Natural killer cell (primary cell): Measurements from ENCODE around the gene ITPKC. TPM values are rescaled to one million over a fixed set of nuclear protein-coding genes. Genes with fewer than 3 reads are reported as not detected.

Source experiments
- ATAC-seq, 3 donors: fragments of 150-1000 bp in 2 of 3; fragments of 200-7000 bp in 1 of 3; cut with Tn5 transposase; 1 replicate in 1 of 3; 2 replicates in 2 of 3; pipeline ENCODE4 v1.10.0; 2021; ENCODE audit warnings: mild to moderate bottlenecking in 2 of 3, moderate library complexity in 2 of 3
- DNase-seq, 2 donors: peaks; one replicate each; pipeline versions ENCODE4 v3.0.0 to v3.0.0-alpha.2; 2013 to 2021; ENCODE audit warnings: mixed read lengths in 1 of 2
- H3K27ac ChIP-seq: one replicate; pipeline ENCODE4 v1.5.1; 2013; ENCODE audit warnings: mild to moderate bottlenecking, low read length
- H3K27me3 ChIP-seq: one replicate; pipeline ENCODE4 v1.6.1; 2013; ENCODE audit warnings: low read length; ENCODE audit not compliant: control insufficient read depth, insufficient read depth
- H3K36me3 ChIP-seq: one replicate; pipeline ENCODE4 v1.6.1; 2013; ENCODE audit warnings: low read length; ENCODE audit not compliant: control insufficient read depth, insufficient read depth
- H3K4me1 ChIP-seq: one replicate; pipeline ENCODE4 v1.6.1; 2013; ENCODE audit warnings: low read length; ENCODE audit not compliant: control insufficient read depth, insufficient read depth
- H3K4me3 ChIP-seq: one replicate; pipeline ENCODE4 v1.5.1; 2013; ENCODE audit warnings: low read length
- H3K9me3 ChIP-seq: one replicate; pipeline ENCODE4 v1.6.1; 2013; ENCODE audit warnings: low read length; ENCODE audit not compliant: control insufficient read depth, insufficient read depth
- H3K27ac Mint-ChIP-seq, 2 donors: one replicate each; pipeline ENCODE4 v1.8.0; 2022; ENCODE audit warnings: mild to moderate bottlenecking in 2 of 2, mixed read lengths in 2 of 2, moderate library complexity in 1 of 2
- H3K27me3 Mint-ChIP-seq, 2 donors: one replicate each; pipeline ENCODE4 v1.8.0; 2022; ENCODE audit warnings: low read depth in 2 of 2, mixed read lengths in 2 of 2
- H3K36me3 Mint-ChIP-seq: one replicate; pipeline ENCODE4 v1.8.0; 2022; ENCODE audit warnings: mixed read lengths
- H3K4me1 Mint-ChIP-seq, 2 donors: one replicate each; pipeline ENCODE4 v1.8.0; 2022; ENCODE audit warnings: mixed read lengths in 2 of 2
- H3K4me3 Mint-ChIP-seq: one replicate; pipeline ENCODE4 v1.8.0; 2022; ENCODE audit warnings: mild to moderate bottlenecking, moderate library complexity, mixed read lengths
- H3K9me3 Mint-ChIP-seq, 2 donors: one replicate each; pipeline ENCODE4 v1.8.0; 2022; ENCODE audit warnings: mixed read lengths in 2 of 2
- CTCF ChIP-seq: fragments of 200-600 bp; IDR thresholded peaks from one replicate; pipeline ENCODE4 v1.8.0; 2022; ENCODE audit warnings: antibody characterized with exemption
- WGBS: methylation state at CpG from one replicate; pipeline ENCODE4 v1.1.7; 2013; ENCODE audit warnings: missing lambda C conversion rate; ENCODE audit not compliant: insufficient coverage; 5-methylcytosine and 5-hydroxymethylcytosine counted together
- intact Hi-C: fragments of 100-400 bp; cut with micrococcal nuclease; formaldehyde crosslinking; loops from one replicate; pipeline ENCODE4 v1.14.2; 2022
- total RNA-seq, 4 donors: library from RNA; stranded (reverse); fragments of 120-200 nt in 1 of 4; gene quantifications; one replicate each; pipeline versions ENCODE4 v1.2.3 to v1.2.4, GENCODE V29; 2013 to 2022

The ITPKC gene
- total RNA-seq, 3 donors from 2014 or later (not counting 1 experiment from before 2014, with no cell fraction given) = 8.7 to 11.1 (median 11.0) TPM

- H3K27ac Mint-ChIP-seq = no peak overlapping the region
- H3K36me3 ChIP-seq = peaks cover 29% of the 10 kb centered on the region
- no peak overlapping the region for H3K4me3 Mint-ChIP-seq
- H3K9me3 ChIP-seq = no peaks in the 10 kb centered on the region
- DNase-seq = no peak
- H3K27me3 ChIP-seq = no peaks in the 10 kb centered on the region
- no peak for TF ChIP-seq CTCF
- H3K4me1 Mint-ChIP-seq = no peaks in the 10 kb centered on the region
- H3K27ac ChIP-seq = no peak overlapping the region
- H3K27me3 Mint-ChIP-seq = no peaks in the 10 kb centered on the region
- no peaks in the 10 kb centered on the region for H3K4me1 ChIP-seq
- H3K4me3 ChIP-seq = no peak overlapping the region
- H3K36me3 Mint-ChIP-seq = peaks cover under 1% of the 10 kb centered on the region
- intact Hi-C loops = no loop called here
- 91% methylated on average over 22 of the region's 22 CpGs for WGBS
- no peaks in the 10 kb centered on the region for H3K9me3 Mint-ChIP-seq
- ATAC-seq = no peak
Measured at GRCh38 chr19:40739030-40739839, 22.3 kb downstream of the ITPKC start.

- Mint-ChIP-seq H3K36me3 (no peaks in the 10 kb centered on the region), H3K27ac (no peak overlapping the region), H3K4me1 (no peaks in the 10 kb centered on the region), H3K27me3 (no peaks in the 10 kb centered on the region), H3K4me3 (no peak overlapping the region), H3K9me3 (no peaks in the 10 kb centered on the region)
- Histone ChIP-seq H3K27ac (no peak overlapping the region), H3K4me1 (no peaks in the 10 kb centered on the region), H3K36me3 (peaks cover 25% of the 10 kb centered on the region), H3K27me3 (no peaks in the 10 kb centered on the region), H3K9me3 (no peaks in the 10 kb centered on the region), H3K4me3 (no peak overlapping the region)
- no peak for DNase-seq
- intact Hi-C loops = no loop called here
- ATAC-seq = no peak
- 91% methylated on average over 16 of the region's 16 CpGs for WGBS
- TF ChIP-seq CTCF = no peak
Measured at GRCh38 chr19:40739871-40740703, 23.2 kb downstream of the ITPKC start.

- Histone ChIP-seq H3K27ac (no peak overlapping the region), H3K4me1 (no peaks in the 10 kb centered on the region), H3K27me3 (no peaks in the 10 kb centered on the region), H3K36me3 (peaks cover 19% of the 10 kb centered on the region), H3K9me3 (no peaks in the 10 kb centered on the region), H3K4me3 (no peak overlapping the region)
- no peaks in the 10 kb centered on the region for H3K4me1 Mint-ChIP-seq
- no peak overlapping the region for H3K4me3 Mint-ChIP-seq
- intact Hi-C loops = no loop called here
- TF ChIP-seq CTCF = no peak
- no peaks in the 10 kb centered on the region for H3K9me3 Mint-ChIP-seq
- H3K36me3 Mint-ChIP-seq = no peaks in the 10 kb centered on the region
- DNase-seq (no peak), ATAC-seq (no peak)
- H3K27ac Mint-ChIP-seq = no peak overlapping the region
- 91% methylated on average over 6 of the region's 6 CpGs for WGBS
- H3K27me3 Mint-ChIP-seq = no peaks in the 10 kb centered on the region
Measured at GRCh38 chr19:40740747-40741146, 23.8 kb downstream of the ITPKC start.
